ENCODE results near the gene MRC1.

MRC1 gene

DNA sequence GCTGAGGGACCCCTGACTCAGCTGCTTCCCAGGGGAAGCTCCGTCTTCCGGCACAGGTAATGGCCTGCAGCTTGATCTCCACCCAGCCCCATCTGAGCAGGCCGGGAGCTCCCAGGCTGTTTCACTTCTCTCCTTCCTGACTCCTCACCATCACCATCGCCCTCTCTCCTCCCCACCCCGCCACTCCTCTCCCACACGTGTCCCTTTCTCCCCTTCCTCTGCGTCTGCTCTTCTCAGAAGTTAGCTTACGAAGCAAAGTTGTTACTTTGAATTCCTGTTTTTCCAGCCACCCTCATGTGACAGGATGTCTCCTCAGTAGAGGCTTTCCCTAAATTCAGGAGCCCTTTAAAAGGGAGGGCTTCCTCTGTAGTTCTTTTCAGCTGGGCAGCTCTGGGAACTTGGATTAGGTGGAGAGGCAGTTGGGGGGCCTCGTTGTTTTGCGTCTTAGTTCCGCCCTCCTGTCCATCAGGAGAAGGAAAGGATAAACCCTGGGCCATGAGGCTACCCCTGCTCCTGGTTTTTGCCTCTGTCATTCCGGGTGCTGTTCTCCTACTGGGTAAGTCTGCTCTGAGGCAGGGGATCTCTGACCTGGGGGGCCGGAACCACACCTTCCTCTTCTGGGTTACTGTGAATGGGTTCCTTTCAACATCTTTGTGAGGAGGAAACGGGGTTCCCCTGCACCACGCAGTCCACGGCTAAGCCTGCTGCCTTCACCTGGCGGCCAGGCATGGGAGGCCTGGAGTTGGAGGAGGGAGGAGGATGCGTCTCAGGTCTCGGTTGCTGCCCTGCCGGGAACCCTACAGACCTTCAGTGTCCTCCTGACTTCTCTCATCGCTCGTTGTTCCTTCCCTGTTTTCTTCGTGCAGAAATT, at the start of gene MRC1:
MRC1 (plus strand) TSS at position 378 of the 871 bp plus-strand sequence; CDS start at position 496, 118 bp downstream.
- DNase-seq (ENCODE audit: low read depth in 2 of 2) = no peak

DNA sequence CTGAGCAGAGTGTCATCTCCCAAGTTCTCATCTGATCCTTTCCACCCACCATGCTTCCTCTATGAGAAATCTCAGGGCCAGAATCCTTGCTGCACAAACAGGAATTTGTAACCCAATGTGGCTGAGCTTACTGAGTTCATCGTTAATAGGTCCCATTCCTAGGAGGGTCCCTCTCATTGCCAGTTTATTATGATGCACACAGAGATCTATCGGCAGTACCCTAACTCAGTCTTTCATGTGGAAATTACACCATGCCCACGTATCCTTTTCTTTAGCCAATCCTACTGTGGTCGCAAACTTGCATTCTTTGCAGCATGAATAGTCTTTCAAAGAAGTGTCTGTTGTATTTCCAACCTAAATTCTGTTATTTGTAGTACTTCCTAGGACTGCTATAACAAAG, 45.0 kb upstream of the MRC1 start:
- no peak for DNase-seq (ENCODE audit: low read depth in 2 of 2)

DNA sequence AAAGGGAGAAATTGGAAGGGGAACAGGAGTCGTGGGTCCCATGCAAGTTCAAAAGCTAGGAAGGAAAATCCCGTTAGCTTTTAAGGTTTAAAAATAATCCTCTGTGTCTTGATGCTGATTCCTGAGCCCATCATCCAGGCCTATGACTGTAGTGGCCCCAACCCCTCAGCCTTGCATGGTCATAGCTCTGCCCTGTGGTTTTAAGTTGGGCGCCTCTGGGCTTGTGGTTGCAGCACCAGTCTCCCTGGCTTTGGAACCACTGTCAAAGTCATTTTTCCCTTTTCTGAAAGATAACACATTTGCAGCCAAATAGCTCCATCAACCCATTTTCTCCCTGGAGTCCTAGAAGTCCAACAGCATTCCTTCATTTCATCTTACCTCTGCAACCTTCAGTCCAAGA, 43.5 kb upstream of the MRC1 start:
- DNase-seq (ENCODE audit: low read depth in 2 of 2) = no peak

DNA sequence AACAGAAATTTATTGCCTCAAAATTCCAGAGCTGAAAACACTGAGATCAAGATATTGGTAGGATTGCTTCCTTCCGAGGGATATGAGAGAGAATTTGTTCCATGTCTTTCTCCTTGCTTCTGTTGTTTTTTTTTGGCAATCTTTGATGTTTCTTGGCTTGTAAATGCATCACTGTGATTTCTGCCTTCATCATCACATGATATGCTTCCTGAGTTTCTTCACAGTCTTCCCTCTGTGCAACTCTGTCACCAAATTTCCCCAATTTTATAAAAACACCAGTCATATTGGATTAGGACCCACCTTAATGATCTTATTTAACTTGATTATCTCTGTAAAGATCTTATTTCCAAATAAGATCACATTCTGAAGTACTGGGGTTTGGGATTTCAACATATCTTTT, 42.4 kb upstream of the MRC1 start:
- DNase-seq (ENCODE audit: low read depth in 2 of 2) = no peak

DNA sequence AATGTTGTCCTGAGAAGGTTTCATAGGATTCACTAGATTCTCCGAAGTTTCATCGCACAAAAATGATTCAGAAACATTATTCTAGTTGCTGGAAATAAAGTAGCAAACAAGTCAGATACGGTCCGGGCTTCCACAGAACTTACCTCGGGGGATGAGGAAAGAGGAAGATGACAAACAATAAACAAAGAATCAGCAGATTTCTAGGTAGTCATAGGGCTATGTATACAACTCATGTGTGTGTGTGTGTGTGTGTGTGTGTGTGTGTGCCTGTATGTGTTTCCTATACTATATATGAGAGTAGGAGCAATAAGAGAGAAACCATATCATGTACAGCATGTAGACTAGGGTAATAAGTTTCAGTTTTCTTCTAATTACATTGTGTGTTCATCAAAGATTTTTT, 40.7 kb upstream of the MRC1 start:
- no peak for DNase-seq (ENCODE audit: low read depth in 2 of 2)

DNA sequence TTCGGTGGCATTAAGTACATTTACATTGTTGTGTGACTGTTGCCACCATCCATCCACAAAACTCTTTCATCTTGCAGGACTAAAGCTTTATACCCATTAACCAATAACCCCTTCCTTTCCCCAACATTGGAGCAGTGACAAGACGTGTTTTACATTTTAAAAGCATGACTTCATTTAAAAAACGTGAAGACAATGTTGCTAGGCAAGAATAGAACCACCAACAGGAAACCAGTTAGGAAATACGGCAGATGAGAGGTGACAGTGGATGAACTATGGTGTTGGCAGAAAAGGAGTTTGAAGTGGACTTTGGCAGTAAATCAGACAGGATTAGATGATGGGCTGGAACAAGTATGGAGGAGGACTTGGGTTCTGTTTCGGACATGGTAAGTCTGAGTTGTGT, 40.2 kb upstream of the MRC1 start:
- no peak for DNase-seq (ENCODE audit: low read depth in 2 of 2)

DNA sequence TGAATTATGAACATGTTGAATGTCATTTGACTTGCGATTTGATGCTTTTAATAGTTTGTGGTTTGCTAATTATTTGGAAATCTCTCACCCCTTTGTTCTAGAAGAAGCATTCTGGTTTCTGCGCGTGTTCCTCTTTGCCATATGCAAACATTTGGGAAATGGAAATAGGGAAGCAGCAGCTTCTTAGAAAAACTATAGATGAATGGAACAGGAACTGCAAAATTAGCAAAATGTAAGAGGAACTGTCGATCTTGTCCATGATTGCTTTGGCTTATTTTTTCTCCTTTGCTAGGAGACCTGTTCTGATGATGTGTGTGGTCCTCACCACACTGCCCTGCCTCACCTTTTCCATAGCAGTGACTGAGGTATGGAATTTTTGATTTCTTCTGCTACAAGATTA, 38.1 kb upstream of the MRC1 start:
- no peak for DNase-seq (ENCODE audit: low read depth in 2 of 2)

DNA sequence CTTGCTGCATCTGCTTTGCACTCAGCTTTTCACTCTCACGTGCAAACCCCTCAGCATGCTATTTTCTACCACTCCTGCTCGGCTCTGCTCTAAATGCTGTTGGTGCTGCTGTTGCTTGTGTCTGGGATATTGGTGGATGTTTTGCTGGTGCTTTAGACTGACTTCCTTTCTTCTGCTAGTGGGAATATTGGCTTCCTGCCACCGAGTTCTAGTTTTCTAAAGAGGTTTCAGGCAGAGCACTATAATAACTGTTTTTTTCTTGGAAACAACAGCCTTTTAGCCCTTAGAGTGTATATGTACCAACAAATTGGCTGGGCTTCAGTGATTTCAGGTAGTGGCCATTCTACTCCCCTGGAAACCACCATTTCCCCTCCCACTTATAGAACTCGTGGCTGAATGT, 29.4 kb upstream of the MRC1 start:
- no peak for DNase-seq (ENCODE audit: low read depth in 2 of 2)

DNA sequence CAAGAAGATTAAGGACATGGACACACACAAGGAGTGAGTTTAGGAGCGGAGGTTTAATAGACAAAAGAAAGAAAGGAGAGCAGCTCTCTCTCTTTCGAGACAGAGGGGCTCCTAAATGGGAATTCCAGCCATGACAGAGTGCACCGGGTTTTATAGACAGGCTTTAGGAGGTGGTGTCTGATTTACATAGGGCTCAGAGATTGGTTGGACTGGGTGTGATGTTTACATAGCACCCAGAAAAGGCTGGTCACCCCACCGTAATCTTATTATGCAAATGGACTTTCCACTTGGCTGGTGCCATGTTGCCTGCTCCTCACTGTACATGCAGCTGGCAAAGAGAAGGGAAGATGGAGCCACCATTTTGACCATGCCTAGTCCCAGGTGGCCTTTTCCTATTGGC, 28.4 kb upstream of the MRC1 start:
- no peak for DNase-seq (ENCODE audit: low read depth in 2 of 2)

DNA sequence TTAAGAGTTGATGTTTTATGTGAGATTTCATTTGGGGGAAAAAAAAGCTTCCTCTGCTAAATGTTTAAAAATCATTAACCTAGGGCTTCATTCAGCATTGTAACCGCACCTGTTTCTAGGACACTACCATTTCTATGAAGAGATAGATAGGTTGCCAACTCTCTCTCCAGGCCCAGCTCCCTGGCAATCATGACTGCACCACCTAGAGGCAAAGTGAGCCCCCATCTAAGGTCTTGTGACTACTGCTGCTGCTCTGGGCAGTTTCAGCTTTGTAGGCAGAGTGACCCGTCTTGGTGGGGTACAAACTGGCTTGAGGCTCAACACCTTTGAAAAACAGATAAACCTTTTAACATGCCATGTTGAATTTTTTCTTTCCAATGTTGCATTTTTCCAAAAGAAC, 27.3 kb upstream of the MRC1 start:
- DNase-seq (ENCODE audit: low read depth in 2 of 2) = no peak

DNA sequence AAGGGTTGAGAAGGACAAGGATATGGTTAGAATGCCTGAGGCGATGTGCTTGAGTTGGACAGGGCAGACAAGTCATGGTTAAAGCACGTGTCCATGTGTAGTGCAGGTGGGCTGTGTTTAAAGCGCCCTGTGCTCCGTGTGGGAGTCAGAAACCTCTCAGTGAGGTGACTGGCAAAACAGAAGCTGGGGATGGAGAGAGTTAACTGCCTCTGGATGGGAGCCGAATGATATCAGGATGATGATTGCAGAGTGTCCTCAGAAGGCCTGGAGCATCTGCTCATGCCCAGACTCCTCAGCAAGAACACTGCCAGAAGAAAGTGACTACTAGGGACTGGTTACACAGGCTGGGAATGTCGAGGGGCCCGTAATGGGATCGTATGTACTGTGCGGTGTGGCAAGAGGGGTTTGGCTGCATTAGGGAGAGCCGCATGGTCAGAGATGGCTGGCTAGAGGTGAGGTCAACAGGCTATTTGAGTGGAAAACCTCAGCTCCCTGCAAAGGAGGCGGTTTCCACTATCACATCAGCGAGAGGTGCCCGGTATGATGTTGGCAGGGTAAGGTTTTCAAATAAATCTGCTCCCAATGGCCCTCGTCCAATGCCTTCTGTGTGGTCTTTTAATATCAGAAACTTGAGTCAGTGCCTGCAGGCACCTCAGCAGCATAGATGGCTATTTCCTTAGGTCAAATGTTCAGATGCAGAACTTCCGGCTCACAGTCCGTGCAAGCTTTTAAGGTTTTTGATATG, 26.1 kb upstream of the MRC1 start:
- DNase-seq (ENCODE audit: low read depth in 2 of 2) = no peak

DNA sequence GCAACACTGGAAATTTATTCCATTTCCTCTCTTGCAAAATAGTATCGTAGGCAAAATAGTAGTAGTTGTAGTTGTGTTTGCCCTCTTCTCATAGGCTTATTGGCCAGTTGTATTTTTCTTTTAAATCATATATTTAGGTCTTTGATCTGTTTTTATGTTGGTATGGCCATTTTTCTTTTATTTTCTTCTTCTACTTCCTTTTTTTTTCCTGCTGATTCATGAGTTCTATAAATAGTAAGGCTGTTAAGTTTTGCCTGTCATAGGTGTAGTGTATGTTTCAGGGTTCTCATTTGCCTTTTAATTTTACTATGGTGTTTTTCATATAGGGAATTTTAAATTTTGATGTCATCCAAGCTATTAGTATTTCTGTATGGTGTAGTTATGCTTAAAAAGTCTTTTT, 25.4 kb upstream of the MRC1 start:
- no peak for DNase-seq (ENCODE audit: low read depth in 2 of 2)

DNA sequence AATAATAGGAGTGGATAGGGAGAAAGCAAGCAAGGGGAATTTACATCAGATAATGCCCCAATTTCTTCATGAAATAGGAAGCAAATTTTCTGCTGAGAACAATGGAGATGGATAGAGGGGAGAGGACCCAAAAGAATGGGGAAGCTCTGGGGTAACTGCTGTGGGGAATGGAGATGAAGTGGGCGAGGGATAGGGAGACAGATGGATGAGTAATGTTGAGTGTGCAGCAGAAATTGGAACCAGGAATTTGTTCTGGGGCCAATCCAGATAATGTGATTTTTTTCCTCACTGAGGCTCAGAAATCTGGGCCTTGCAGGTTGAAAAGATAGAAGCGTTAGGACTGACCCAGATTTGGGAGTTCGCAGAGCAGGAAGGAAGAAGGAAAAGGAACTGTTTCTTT, 24.5 kb upstream of the MRC1 start:
- DNase-seq (ENCODE audit: low read depth in 2 of 2) = no peak

DNA sequence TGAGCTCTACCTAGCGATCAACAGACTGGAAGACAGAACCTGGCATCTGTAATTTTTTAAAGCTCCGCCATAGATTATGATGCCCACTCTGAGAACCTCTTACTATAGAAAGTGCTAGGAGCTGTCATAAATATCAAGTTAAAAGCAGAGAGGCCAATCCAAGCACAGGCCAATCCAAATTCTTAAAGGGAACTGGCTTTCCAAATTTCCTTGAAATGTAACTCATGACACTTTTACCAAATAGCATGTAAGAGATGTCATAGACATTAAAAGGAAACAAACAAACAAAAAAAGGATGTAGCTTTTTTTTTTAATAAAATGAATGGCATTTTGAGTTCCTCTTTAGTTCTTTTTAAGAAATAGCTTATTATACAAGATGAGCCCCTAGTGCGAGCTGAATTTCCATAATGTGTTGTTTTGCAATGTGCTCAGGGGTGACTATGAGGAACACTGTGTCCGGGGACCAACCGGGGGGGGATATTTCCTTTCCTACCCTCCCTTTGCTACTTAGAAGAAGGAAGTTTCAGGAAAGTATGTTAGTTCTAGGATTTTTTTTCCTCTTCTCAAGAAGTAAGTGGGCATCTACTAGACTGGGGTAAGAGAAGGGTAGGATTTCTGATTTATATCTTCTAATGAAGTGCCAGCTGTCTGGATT, 23.7 kb upstream of the MRC1 start:
- no peak for DNase-seq (ENCODE audit: low read depth in 2 of 2)

DNA sequence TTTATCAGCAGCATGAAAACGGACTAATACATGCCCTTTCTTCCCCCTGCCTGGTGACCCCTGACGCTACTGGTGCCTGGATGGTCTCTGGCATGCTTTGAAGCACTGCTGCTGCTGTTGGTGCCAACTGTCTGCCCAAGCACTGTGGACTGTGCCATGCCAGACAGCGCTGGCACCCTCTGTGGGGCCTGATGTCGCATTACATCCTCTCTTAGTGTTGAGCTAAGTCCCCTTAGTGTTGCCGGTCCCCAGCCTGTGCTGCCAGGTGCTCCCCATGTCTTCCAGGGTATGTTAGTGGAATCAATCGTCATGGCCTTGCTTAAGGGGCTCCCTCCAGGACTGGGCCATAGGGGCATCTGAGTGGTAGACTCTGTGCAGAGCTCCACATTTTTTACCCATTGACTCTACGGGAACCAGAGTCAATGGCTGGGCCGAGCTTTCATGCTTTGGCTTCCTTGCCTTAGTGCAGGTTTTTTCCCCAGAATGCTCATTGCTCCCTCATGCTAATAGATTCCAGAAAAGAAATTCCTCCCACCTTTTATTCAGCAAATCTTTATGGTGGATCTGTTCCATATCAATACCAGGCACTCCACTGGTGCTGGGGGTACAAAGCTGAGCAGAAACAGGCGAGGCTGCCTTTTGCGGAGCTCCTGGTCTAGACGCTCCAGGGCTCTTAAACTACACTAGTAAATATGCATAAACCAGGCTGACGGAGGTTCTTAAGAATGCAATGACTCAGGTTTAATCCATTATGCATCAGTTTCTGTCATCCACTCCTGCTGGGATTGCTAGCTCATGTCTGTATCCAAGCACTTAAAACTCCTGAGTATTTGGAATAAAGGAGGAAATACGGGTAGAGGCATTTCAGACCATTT, 21.8 kb upstream of the MRC1 start:
- no peak for DNase-seq (ENCODE audit: low read depth in 2 of 2)

DNA sequence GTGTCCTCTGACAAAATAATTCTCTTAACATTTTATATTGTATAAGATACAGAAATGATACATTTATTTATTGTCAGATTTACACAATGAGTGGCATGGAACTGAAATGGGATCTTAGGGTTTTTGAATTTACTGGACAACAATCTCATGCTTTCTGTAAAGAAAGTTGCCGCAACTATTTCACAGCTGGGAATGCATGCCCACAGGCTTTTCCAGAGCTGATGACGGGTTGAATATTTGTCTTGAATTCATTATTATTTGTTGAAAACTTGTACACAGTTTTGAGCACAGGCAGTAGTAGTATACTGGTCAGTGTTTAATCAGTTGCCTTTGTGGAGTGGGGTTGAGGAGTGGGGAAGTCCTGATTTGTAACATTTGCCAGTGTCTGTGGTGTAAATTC, 20.5 kb upstream of the MRC1 start:
- no peak for DNase-seq (ENCODE audit: low read depth in 2 of 2)

DNA sequence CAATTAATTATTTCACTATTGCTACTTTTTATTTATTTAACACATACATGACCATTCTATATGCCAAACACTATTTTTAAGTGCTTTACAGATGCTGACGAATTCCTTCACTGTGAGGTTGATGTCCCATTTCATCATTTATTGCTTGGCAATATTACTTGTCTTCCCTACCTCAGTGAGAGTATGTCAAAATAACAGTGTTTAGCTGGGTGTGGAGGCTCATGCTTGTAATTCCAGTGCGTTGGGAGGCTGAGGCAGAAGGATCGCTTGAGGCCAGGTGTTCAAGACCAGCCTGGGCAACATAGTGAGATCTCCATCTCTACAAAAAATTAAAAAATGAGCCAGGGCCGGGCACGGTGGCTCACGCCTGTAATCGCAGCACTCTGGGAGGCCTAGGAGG, 19.8 kb upstream of the MRC1 start:
- no peak for DNase-seq (ENCODE audit: low read depth in 2 of 2)

DNA sequence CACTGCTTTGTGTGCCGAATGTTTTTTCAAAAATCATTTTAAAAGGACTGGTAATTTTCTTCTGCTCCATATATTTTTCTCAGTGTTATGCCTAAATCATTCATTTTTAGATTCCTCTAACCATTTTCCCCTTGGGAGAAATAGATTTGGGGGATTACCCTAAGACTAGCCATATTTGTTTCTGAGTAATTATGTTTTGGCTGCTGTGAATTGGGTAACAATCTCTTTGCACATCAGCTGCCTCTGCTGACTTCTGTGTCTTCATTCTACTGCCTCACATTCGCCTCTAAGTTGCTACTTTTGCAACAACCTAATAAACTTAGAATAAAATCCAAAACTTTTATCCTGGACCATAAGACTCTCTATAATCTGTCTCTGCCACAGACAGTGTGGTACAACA, 18.5 kb upstream of the MRC1 start:
- DNase-seq (ENCODE audit: low read depth in 2 of 2) = no peak

DNA sequence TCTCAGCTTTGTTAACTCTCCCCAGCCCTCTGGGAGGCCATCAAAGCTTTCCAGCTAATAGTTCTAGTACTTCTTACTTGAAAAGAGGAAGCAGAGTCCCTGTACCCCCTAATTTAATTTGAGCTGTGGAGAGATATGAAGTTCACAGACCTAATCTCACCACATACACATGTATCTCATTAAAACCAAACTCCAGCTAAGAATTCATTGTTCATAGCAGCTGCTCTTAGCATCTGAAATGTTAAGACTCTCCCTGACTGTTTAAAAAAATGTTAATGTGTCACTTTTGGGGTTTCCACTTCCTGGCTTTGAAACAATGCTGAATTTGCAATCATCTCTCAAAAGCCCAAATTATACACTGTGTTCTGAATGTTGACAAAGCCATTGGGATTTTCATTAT, 16.2 kb upstream of the MRC1 start:
- no peak for DNase-seq (ENCODE audit: low read depth in 2 of 2)

DNA sequence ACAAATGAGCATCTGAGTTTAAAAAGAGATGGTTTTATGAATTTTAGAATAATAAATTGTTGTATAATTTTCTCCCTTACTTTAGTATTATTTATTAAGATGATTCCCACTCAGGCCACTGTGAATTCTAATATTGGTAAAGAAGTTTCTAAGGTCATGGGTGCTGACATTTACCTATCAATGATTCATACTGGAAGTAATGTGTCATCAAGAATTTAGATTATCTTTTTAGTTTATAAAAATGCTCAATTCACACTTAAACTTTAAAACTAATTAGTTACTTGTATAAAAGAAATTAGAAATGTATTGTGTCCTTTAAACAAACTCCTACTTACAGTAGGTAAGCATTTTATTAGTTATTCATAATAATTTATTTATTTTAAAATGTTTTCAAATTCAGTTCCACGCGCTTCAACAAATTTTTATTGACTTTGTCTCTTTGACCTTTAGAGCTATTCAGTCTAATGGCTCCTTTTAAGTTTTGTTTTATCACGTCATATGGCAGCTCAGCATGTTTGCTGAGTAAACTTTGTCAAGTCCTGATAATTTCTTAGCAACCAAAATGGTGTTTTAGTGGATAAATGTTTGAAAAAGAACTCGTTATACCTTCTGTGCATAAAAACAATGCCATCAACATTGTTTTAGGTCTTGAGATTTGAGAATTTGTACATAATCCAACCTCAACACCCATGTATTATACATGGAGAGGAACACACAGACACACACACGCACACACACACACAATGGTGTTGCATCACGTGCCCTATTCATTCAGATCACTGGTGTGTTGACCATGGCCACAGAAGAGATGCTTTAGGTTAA, 15.1 kb upstream of the MRC1 start:
- no peak for DNase-seq (ENCODE audit: low read depth in 2 of 2)

DNA sequence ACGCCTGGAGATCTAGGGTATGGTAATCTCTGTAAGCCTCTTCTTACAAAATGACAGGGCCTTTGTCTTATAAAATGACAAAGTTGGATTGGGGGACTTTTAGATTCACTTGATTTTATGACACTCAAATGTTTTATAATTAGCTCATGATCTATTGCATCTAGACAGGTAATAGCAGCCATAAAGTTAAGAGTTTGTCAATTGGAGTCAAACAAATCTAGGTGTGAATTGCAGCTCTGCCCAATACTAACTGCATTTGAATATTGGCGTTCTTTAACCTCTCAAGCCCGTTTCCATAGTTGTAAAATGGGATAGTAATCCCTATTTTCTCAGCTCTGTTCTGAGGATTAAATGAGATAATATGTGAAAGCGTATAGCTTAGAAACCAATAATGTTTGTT, 14.1 kb upstream of the MRC1 start:
- DNase-seq (ENCODE audit: low read depth in 2 of 2) = no peak

All from stimulated activated CD8-positive, alpha-beta memory T cell treated with anti-CD3 and anti-CD28 coated beads, Interleukin-2, amount 100 ng/mL, for 1 hour (primary cell).